ENCODE results near the gene DEGS2.

GRCh38 chr14:100143934-100144333 is 15.5 kb downstream of the DEGS2 start:
- no peak for TF ChIP-seq CTCF (IDR thresholded peaks at IDR 0.05)
- no peak for TF ChIP-seq POLR2A (IDR thresholded peaks at IDR 0.05)
